D341Med (cell line): Measurements from ENCODE around the gene SFMBT1.
A peak's percentile ranks its signal among the peaks of the same experiment; 100 is the strongest.

Source experiments
- DNase-seq: peaks from one replicate; pipeline ENCODE4 v3.0.0; 2012; ENCODE audit warnings: low spot score

Gene SFMBT1, protein sequence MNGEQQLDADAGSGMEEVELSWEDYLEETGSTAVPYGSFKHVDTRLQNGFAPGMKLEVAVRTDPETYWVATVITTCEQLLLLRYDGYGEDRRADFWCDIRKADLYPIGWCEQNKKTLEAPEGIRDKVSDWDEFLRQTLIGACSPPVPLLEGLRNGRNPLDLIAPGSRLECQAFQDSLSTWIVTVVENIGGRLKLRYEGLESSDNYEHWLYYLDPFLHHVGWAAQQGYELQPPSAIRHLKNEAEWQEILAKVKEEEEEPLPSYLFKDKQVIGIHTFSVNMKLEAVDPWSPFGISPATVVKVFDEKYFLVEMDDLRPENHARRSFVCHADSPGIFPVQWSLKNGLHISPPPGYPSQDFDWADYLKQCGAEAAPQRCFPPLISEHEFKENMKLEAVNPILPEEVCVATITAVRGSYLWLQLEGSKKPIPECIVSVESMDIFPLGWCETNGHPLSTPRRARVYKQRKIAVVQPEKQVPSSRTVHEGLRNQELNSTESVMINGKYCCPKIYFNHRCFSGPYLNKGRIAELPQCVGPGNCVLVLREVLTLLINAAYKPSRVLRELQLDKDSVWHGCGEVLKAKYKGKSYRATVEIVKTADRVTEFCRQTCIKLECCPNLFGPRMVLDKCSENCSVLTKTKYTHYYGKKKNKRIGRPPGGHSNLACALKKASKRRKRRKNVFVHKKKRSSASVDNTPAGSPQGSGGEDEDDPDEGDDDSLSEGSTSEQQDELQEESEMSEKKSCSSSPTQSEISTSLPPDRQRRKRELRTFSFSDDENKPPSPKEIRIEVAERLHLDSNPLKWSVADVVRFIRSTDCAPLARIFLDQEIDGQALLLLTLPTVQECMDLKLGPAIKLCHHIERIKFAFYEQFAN

DNA sequence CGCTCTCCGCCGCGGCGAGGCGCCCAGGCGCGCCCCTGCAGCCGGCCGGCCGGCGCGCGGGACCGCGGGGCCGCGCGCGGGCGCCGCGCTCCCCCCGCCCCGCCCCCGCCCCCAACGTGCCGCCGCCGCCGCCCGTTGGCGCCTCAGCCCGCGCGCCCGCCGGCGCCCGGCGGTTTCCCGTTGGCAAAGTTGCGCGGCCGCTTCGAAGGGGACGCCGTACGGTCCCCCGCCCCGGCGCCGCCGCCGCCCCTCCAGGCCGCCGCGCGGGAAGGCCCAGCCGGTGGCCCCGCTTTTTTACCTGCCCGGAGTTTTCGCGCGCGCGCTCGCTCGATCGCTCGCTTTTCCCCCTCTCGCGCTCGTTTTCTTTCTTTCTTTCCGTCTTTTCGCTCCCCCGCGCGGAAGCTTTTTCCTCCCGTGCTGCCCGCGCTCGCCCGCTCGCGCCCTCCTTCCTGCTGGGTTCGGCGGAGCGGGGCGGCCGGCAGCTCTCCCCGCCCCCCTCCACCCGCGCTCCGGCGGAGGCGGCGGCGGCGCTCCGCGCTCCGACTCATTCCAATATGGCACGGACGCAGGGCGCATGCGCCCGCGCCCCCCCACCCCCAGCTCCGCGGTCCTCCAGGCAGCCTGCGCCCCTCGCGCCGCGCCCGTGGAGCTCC lies at the start of gene SFMBT1:
TSS of gene SFMBT1 (minus strand) at position 556 of the 653 bp plus-strand sequence. CDS start 76,945 bp downstream, outside the sequence.
- DNase-seq = peak; percentile 97

DNA sequence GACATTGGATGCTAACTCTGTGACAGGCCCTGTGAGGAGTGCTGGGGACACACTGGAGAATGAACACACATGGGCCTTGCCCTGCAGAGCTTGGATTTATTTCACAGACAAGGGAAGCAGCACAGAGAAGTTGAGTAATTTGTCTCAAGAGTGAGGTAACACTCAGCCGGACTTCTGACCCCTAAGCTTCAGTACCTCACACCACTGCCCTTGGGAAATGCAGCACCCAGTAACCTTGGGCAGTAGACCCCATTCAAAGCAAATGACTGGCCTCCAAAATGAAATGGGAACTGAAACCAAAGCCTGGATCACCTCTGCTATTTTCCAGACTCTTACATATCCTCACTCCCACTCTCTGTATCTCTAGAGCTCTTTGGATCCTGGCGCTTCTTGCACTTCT lies 47.1 kb upstream of the SFMBT1 start:
- no peak for DNase-seq

DNA sequence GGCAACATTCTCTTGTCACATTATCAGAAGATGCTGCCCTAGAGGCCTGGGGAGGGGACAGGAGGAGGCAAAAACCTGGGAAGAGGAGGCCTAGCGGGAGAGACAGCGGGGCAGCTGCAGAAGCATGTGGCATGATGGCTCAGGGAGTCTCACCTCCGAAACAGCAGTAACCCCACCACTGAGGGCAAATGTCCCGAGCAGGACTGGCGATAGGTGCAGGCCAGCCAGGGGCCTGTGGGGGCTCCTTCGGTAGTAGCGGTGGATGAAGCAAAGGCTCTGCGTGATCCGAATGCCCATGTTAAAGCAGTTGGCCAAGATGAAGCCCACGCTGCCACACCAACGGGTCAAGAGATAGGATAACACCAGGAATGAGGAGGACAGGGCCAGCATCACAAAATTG lies 46.3 kb upstream of the SFMBT1 start:
- DNase-seq = no peak

DNA sequence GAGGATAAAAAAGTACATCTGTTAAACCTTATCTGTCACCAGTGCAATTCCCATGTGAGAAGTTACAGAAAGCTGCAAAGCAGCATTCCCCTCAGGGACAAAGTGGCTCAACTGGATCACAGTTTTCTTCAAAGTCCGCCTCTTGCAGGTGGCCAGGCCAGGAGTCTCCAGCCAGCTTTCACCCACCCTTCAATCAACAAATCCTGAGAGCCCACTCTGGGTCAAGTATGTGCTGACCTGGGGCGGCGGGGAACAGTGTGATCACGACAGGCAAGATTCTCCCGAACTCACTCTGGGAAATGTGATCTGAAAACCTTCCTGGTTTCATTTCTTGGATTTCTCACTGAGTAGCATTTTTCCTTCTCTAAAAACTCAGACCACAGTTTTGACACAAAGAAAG lies 45.1 kb upstream of the SFMBT1 start:
- DNase-seq = no peak

DNA sequence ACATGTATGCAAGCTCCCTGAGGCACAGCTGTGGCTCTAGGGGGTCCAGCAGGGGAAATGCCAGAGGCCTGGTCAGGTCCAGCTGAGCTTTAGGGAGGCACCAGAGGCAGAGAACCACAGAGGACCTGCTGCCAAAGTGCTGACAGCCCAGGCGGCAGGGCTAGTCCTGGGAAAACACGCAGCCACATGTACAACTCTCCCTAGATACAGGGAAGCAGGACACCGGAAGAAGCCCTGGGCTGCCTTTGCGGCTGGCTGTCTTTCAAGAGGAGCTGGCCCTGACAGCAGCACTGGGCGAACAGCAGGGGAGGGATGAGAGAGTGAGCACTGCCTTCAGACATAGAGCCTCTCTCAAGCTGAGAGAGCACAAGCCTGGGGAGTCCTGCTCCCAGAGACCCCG lies 43.6 kb upstream of the SFMBT1 start:
- no peak for DNase-seq

DNA sequence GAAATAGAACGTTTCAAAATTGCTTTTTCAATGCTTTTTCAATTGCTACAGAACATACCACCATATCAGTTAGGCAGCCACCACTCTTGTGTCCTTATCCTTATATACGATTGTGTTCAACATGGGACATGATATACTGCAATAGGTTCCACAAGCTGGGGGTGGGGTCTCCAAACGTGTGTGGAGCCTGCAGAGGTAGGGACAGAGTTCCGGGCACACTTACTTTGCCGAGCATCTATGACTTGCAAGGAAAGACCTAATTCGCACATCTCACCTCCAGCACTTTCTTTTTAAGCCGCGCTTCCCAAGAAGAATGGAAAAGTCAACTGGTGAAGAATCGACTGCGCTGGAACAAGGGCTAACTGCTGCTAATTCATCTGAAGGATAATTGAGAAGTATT lies 39.6 kb upstream of the SFMBT1 start:
- no peak for DNase-seq

DNA sequence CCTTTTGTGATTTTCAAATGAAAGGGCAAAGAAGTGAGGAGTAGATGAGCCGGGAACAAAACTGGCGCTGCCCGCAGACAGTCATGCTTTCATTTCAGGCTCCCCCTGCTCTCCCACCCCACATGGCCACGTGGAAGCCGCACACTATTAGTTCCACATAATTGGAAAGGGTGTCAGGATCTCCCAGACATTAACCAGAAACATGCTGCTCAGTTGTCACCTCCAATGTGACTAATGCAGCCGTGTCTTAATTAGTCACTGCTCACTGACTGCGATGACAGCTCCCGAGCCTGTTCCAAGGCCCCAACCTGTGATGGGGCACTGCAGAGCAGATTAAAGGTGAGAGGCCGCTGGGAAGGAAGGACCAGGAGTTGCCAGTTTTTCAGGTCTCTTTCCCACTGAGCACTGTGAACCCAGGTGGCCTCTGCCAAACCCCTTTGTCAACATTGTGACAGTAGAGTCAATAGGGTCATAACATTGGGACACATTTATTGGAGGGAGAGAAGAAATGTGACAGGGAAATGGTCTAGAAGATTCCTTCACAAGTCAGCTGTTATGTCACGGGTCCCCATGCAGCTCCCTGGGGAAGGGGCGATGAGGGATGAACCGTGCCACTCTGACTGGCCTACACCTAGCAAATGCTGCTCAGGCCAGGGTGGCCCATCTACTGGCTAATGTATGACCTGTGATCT lies 38.6 kb upstream of the SFMBT1 start:
- DNase-seq = no peak

DNA sequence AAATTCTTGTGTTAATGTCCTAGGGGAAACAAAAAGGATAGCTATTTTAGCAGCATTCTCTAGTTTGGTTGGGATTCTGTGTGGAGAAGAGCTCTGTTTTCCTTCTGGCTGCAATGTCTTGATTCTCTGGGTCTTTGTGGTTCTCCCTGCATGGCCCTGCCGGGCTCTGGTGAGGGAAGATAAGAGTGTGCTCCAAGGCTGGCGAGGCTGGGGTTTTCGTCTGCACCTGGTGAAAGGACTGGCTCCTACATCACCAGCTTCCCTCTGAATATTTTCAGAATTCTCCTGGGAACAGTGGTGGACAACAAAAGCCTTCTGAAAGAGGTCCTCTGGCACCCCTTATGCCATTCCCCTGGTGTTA lies 38.1 kb upstream of the SFMBT1 start:
- DNase-seq = no peak

DNA sequence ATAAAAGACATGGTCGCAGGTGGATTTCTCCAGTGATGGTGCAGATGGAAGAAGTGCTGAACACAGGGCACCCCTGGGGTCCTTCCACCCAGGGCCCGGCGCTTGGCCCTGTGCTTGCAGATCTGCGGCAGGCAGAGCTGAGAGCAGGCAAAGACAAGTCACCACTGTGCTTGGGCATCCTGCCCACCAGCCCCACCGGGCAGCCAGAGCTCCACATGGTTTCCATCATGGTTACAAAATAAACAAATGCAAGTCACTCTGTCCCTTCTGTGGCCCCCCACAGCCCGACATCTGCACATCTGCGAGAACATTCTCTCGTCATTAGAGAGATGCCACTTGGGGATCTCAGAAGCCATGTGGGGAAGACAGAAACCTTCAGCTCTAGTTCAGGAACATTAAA lies 37.6 kb upstream of the SFMBT1 start:
- no peak for DNase-seq

DNA sequence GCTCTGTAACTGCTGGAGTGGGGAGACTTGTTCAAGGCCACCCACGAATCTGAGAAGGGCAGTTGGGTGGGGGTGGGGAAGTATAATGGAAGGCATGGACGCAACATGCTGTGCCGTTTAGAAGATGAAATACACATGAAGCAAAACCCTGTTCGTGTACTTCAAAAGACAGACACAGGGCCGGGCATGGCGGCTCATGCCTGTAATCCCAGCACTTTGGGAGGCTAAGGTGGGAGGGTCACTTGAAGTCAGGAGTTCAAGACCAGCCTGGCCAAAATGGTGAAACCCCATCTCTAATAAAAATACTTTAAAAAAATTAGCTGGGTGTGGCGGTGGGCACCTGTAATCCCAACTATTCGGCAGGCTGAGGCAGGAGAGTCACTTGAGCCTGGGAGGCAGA lies 36.9 kb upstream of the SFMBT1 start:
- DNase-seq = no peak

DNA sequence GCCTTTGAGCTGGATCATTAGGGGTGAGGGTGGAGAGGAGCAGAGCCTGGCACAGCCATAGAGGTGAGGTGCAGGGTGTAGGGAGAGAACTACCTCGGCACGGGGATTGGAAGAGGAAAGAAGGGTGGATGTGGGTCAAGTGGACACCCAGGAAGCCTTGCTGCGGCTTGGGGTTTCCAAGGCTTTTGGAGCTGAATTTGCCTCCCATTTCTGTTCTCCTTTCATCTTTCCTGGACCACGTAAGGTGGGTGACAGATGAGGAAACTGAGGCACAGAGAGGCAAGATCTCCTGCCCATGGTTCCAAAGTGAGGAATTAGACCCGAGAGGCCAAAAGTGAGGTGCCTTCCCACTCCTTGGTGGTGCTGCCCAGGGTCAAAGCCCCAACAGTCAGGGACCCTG lies 35.4 kb upstream of the SFMBT1 start:
- DNase-seq = no peak

DNA sequence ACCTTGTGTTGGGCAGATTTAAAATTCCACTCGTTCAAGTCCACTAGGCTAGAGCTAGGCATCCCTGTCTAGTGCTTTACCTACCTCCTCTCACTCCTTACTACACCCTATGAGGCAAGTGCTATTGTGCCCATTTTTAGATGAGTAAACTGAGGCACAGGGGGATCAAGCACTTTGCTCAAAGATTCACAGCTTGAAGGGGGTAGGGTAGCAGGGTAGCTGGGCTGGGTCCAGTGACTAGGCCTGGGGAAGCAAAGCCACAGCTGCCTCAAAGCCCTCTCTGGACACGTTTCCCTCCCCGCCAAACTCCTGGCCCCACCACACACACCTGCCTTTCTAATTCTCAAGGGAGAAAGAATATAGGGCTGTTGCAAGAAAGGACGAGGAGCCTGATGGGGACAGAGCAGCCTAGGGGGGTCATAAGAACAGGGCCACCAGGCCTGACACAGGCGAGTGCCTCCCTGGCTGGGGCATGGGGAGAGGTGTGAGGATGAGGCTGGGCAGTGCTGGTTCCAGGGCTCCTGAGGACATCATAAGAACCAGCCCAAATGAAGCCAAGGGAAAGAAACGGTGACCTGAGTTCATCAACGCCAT lies 34.8 kb upstream of the SFMBT1 start:
- DNase-seq = no peak

DNA sequence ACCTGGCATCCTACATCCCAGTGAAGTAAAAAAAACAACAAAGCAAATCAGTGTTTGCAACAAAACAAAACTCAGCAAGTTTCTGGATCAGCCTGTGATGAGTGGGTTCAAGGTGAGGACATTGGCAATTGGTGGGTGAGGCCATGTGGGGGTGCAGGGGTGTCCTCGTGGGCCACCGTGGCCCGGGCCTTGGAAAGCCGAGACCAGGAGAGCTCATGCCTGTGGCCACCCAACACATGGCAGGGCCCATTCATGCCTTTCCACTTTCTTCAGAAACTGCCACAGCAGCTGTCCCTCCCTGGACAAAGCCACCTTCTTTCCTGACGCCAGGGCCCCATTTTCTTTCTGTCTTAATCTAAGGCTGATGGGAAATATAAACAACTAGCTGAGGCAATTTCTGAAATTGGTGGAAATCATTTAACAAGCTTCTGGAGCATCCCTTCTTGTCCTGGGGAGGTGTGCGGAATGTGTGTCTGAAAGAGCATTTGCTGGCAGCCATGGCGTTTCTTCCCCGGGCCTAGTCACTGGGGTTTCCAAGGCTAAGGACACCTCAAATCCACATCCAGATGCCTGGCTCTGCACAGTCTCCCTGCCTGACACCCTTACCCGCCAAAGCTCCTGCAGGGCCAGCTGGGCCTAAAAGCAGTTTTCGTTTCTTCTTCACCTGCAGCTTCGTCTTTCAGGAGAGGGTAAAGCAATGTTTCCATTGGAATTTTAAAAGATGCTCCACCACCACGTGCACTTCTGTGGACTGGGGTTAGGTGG lies 34.1 kb upstream of the SFMBT1 start:
- peak; percentile 21 for DNase-seq

DNA sequence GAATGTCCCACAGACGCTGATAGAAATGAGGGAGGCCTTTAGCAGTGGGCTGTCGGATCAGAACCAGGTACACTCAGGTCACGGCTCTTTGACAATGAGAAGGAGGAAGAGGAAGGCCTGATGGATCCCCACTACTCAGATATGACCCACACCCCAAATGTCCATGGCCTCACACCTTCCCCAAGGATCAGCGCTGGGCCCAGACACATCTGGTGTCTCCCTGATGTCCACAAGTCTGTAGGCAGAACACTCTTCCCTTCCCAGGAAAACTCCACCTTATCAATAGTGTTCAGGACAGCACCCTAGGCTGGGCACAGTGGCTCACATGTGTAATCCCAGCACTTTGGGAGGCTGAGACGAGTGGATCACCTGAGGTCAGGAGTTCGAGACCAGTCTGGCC lies 33.3 kb upstream of the SFMBT1 start:
- no peak for DNase-seq

DNA sequence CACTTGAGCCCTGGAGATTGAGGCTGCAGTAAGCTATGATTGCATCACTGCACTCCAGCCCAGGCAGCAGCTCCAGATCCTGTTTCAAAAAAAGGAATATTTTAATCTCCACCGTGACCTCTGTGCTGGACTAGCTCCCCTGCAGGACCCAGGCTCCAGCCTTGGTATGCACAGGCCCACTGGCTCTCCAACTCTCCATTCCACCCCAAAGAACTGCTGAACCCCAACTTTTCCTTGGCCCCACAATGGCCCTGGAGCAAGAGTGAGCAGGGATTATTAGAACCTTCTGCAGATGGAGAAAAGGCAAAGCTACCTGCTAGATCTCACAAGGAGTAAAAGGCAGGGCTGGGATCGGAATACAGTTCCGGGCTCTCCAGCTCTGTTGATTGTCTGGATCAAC lies 32.8 kb upstream of the SFMBT1 start:
- DNase-seq = no peak

DNA sequence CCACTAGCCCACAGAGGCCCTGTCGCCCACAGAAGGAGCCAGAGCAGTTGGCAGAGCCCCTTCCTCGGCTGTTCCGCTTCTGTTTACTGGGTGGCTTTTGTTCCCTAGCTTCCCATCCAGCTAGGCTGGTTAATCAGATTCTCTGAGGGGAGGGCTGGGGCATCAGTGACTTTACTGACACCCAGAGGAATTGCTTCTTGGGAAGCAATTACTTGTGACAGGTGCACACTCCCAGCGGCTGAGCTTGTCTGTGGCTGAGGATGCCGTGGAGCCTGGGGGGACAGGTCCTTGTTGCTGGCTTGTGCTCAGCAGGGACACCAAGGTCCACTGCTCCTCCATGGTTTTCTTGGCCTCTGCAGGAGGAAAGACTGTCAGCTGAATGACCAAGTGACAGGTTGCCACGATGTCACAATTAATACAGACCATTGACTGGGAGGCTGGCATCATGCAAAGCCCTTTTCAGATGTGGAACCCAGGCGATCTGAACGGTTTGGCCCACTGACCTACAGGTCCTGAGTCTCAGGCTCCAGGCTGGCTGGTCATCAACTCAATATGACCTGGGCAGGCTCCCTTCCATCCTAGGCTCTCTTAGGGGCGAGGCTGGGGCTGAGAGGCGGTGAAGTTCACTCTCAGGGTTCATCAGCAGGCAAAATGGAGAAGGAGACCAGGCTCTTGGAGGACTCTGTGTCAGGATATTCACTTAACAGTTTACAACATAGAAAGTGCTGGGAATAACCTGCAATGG lies 31.8 kb upstream of the SFMBT1 start:
- DNase-seq = peak; percentile 22

DNA sequence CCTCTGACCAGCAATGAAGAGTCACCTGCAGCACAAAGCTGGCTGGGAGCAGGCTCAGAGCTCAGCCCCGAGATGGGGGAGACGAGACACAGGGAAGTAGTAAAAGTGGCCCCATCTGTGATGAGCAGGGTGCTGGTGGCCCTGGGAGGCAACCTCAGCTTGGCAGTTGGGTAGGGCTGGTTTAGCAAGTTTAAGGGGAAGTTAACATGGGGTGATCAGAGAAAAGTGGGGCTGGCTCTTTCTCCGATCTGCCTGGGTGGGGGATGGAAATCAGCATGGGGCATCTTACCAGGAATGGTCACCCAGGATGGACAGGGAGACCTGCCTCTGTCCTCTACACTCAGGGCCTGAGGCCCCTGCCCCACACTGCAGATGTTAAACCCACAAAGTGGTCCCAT lies 29.9 kb upstream of the SFMBT1 start:
- peak; percentile 17 for DNase-seq

DNA sequence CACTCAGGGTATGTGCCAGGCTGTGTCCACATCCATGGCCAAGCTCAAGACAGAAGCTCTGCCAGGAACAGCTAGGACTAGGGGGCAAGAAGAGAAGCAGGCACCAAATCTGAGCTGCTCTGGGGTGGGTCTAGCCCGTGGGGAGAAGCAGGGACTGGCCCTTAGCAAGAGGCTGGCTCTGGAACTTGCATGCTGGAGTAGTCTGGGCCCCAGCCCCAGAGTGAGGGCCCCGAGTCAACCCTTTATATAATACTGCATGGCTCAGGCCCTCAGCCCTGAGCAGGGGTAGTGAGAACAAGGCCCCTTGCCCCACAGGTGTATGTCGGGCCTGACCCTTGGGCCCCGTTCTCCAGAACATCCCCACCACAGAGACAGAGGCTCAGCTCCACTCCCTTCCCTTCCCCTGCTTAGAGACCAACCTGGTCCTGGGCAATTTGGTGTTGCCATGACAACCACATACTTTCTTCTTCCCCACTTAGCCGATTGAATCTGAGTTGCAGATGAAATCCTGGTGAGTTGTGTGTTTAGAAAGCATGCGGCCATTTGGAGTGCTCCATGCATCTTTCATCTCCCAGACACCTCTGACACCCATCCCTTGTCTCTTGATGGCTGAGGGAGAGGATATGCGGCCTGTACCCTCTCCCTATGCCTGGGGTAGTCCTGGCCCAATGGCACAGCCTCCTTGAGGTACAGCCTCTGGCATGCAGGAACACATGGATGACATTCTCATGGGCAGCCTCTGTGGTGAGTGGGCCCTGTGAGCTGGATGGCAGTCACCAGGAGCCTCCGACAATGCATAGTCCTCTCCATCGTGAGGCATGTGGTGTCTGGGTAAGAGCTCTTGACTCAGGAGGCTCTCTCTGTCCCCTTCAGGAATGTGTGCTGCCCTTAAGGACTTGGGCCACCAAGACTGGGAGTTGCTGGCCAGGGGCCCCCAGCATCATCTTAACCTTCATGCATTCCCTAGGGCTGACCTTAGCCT lies 29.2 kb upstream of the SFMBT1 start:
- no peak for DNase-seq

DNA sequence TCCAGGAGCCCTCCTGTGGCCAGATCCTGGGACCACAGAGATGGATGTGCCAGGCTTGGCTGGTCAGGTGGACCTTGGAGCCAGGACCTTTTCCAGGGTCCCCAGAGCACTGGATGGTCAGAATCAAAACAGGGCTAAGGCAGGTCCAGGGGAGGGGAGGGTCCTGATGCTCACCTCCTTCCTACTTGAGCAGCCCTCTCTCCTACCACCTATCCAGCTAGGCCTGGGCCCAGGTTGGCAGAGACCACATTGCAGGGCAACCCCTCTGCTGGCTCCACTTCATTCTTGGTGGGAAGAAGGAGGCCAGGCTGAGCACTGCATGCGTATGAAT lies 28.5 kb upstream of the SFMBT1 start:
- peak; percentile 18 for DNase-seq
